HCT116 (cell line): ENCODE data around the gene PLCG2. TPM values are rescaled to one million over a fixed set of nuclear protein-coding genes. Genes with fewer than 3 reads are reported as not detected.
A peak's percentile ranks its signal among the peaks of the same experiment; 100 is the strongest.

Experiments
- ATAC-seq: fragments of 200-7000 bp; cut with Tn5 transposase; 2 replicates; pipeline ENCODE4 v1.9.1; 2020; ENCODE audit warnings: mild to moderate bottlenecking, moderate library complexity
- BruUV-seq: library from RNA; stranded (reverse); fragments of 400-500 nt; replicated peaks from 2 replicates; lab custom pipeline; 2021; lab: Mats Ljungman, UMichigan
- CTCF ChIA-PET: fragments of 300-600 bp; sonication (Branson Sonifier 250); formaldehyde crosslinking; loops from one replicate; lab custom pipeline; 2021; ENCODE audit warnings: antibody characterized with exemption; lab: Charles Lee
- POLR2A ChIA-PET: fragments of 300-600, 350-600 bp; sonication (Branson Sonifier 250); formaldehyde crosslinking; loops from one replicate; lab custom pipeline; 2021; ENCODE audit warnings: antibody characterized with exemption; lab: Charles Lee
- RAD21 ChIA-PET, 2 experiments: fragments of 300-600 bp; sonication (Branson Sonifier 250); formaldehyde crosslinking; loops; one replicate each; lab custom pipeline; 2023; ENCODE audit warnings: low total read pairs in 2 of 2; ENCODE audit not compliant: uncharacterized antibody in 2 of 2, unreplicated experiment in 2 of 2, low non-redundant PET in 1 of 2; lab: Charles Lee
- DNase-seq: peaks from one replicate; pipeline ENCODE4 v3.0.0-alpha.2; 2010; ENCODE audit warnings: low read depth, low spot score
- H2AFZ ChIP-seq: fragments of 200-600 bp; shearing (Covaris generic), sonication (generic); 2 replicates; pipeline ENCODE4 v1.6.1; 2017; ENCODE audit warnings: low read depth, mixed run types, mixed read lengths, antibody characterized with exemption, low read length; ENCODE audit not compliant: poor library complexity, severe bottlenecking
- H3K27ac ChIP-seq: 2 replicates; pipeline ENCODE4 v1.5.1; 2012; ENCODE audit warnings: low read depth, low read length
- H3K27me3 ChIP-seq: fragments of 200-600 bp; sonication (generic); 2 replicates; pipeline ENCODE4 v1.6.1; 2016; ENCODE audit warnings: mixed run types, low read length, mixed read lengths; ENCODE audit not compliant: insufficient read depth
- H3K36me3 ChIP-seq, 2 experiments: fragments of 200-500 bp in 1 of 2; fragments of 200-600 bp in 1 of 2; sonication (Bioruptor generic) in 1 of 2; sonication (generic) in 1 of 2; 2 replicates each; pipeline versions ENCODE4 v1.5.1 to v1.6.1; 2014 to 2016; ENCODE audit warnings: low read length in 2 of 2, inconsistent platforms in 1 of 2, mixed read lengths in 1 of 2, mixed run types in 1 of 2; ENCODE audit not compliant: insufficient read depth in 2 of 2, control insufficient read depth in 1 of 2
- H3K4me1 ChIP-seq, 2 experiments: fragments of 200-600 bp in 1 of 2; sonication (generic) in 1 of 2; 2 replicates each; pipeline versions ENCODE4 v1.5.1 to v1.6.1; 2012 to 2017; ENCODE audit warnings: low read length in 2 of 2, inconsistent platforms in 1 of 2, mild to moderate bottlenecking in 1 of 2, mixed read lengths in 1 of 2, mixed run types in 1 of 2, moderate library complexity in 1 of 2; ENCODE audit not compliant: insufficient read depth in 2 of 2, control insufficient read depth in 1 of 2
- H3K4me2 ChIP-seq: fragments of 200-600 bp; sonication (generic); 2 replicates; pipeline ENCODE4 v1.6.1; 2017; ENCODE audit warnings: mixed run types, low read length, mixed read lengths
- H3K4me3 ChIP-seq, 2 experiments: fragments of 200-600 bp in 1 of 2; sonication (generic) in 1 of 2; replicated peaks in 1 of 2; 2 replicates each; pipeline ENCODE4 v1.5.1; 2011 to 2016; ENCODE audit warnings: low read length in 2 of 2, control low read depth in 1 of 2, low read depth in 1 of 2, mild to moderate bottlenecking in 1 of 2, mixed read lengths in 1 of 2, mixed run types in 1 of 2
- H3K79me2 ChIP-seq: fragments of 200-600 bp; sonication (generic); 2 replicates; pipeline ENCODE4 v1.6.1; 2017; ENCODE audit warnings: mild to moderate bottlenecking, mixed run types, low read length, moderate library complexity, mixed read lengths; ENCODE audit not compliant: insufficient read depth
- H3K9ac ChIP-seq: fragments of 200-600 bp; sonication (generic); 2 replicates; pipeline ENCODE4 v1.6.1; 2016; ENCODE audit warnings: low read length, mixed read lengths
- H3K9me2 ChIP-seq: fragments of 200-600 bp; sonication (generic), shearing (Covaris generic); 2 replicates; pipeline ENCODE4 v1.6.1; 2017; ENCODE audit warnings: mixed run types, mild to moderate bottlenecking, moderate library complexity; ENCODE audit not compliant: insufficient read depth
- H3K9me3 ChIP-seq, 2 experiments: fragments of 200-500 bp in 1 of 2; fragments of 200-600 bp in 1 of 2; sonication (Bioruptor generic) in 1 of 2; sonication (generic) in 1 of 2; 2 replicates each; pipeline ENCODE4 v1.6.1; 2014 to 2017; ENCODE audit warnings: low read length in 2 of 2, mixed read lengths in 2 of 2, inconsistent platforms in 1 of 2, low read depth in 1 of 2, mild to moderate bottlenecking in 1 of 2, mixed run types in 1 of 2, moderate library complexity in 1 of 2; ENCODE audit not compliant: control insufficient read depth in 1 of 2, insufficient read depth in 1 of 2
- H4K20me1 ChIP-seq: fragments of 200-600 bp; sonication (generic), shearing (Covaris generic); 2 replicates; pipeline ENCODE4 v1.6.1; 2017; ENCODE audit warnings: mixed run types, mild to moderate bottlenecking, moderate library complexity; ENCODE audit not compliant: insufficient read depth
- CBX3 ChIP-seq: IDR thresholded peaks from 2 replicates; pipeline ENCODE4 v1.6.1; 2012; ENCODE audit warnings: low read depth
- CEBPB ChIP-seq: IDR thresholded peaks from 2 replicates; pipeline ENCODE4 v1.6.1; 2012; ENCODE audit warnings: low read depth
- FOSL1 ChIP-seq: IDR thresholded peaks from 2 replicates; pipeline ENCODE4 v1.6.1; 2012; ENCODE audit warnings: low read depth
- JUND ChIP-seq: IDR thresholded peaks from 2 replicates; pipeline ENCODE4 v1.6.1; 2012
- POLR2AphosphoS5 ChIP-seq: IDR thresholded peaks from 2 replicates; pipeline ENCODE4 v1.6.1; 2011; ENCODE audit warnings: mild to moderate bottlenecking, low read depth, low read length, moderate library complexity
- RAD21 ChIP-seq: IDR thresholded peaks from 2 replicates; pipeline ENCODE4 v1.6.1; 2012; ENCODE audit warnings: low read depth, mild to moderate bottlenecking
- YY1 ChIP-seq: IDR thresholded peaks from 2 replicates; pipeline ENCODE4 v1.6.1; 2011; ENCODE audit warnings: low read length, low read depth, moderate library complexity, mild to moderate bottlenecking; ENCODE audit not compliant: insufficient replicate concordance; ENCODE audit errors: extremely low read depth
- ZNF274 ChIP-seq: fragments of 200-500 bp; sonication (Bioruptor generic); IDR thresholded peaks from 2 replicates; pipeline ENCODE4 v1.6.1; 2014; ENCODE audit warnings: mild to moderate bottlenecking, low read depth, low read length, inconsistent platforms
- intact Hi-C: fragments of 100-400 bp; cut with micrococcal nuclease; formaldehyde crosslinking; loops from 2 replicates; pipeline ENCODE4 v1.10.0; 2022
- total RNA-seq: library from RNA; stranded (reverse); gene quantifications from one replicate; pipeline ENCODE4 v1.2.1, GENCODE V29; 2021; ENCODE audit not compliant: unreplicated experiment
- TF ChIP-seq, protein P1 (sequence below): IDR thresholded peaks from 2 replicates; pipeline ENCODE4 v1.6.1; 2012
- TF ChIP-seq, protein P2 (sequence below), 3 experiments: fragments of 200-600 bp in 1 of 3; sonication (generic) in 1 of 3; IDR thresholded peaks in 2 of 3; conservative IDR thresholded peaks in 1 of 3; 2 replicates each; pipeline ENCODE4 v1.5.1; 2012 to 2017; ENCODE audit warnings: low read depth in 2 of 3, low read length in 2 of 3, antibody characterized with exemption in 1 of 3, borderline replicate concordance in 1 of 3, control low read depth in 1 of 3, mild to moderate bottlenecking in 1 of 3, mixed read lengths in 1 of 3, mixed run types in 1 of 3, moderate library complexity in 1 of 3; ENCODE audit not compliant: insufficient read depth in 1 of 3

The PLCG2 gene
- total RNA-seq, 1 experiment from 2014 or later, result 31.2 TPM

DNA sequence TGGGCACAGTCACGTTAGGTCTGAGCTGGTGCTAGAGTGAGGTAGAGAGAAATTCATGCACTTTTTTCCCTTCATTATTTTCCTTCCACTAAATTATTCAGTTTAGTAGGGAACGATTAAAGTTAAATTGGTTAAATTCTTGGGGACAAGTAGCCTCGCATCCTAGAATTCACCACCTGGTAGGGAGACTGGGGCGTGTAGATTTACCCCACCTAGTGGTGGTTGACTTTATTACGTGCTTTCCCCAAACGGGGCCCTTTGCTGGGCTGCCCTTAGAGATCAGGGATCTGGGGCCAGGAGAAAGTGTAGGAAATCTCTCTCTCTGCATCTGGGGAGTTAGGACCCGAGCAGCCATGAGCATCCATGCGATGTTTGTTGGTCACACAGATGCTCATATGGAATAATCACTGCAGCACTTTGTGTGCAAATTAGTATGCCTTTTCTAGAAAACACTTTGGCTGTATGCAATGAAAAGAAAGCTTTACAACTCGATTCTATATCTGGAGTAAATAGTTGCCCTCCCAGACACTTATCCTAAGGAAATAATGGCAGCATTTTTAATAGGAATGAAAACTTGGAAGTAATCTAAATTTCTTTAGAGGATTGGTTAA, 107.0 kb downstream of the PLCG2 start:
- Histone ChIP-seq H4K20me1 (no peaks in the 10 kb centered on the region), H3K36me3 (0 out of 4 replicates have a peak, but pooled peaks cover 0 to under 1% of the 10 kb centered on the region in 2 experiments), H3K4me2 (no peak overlapping the region), H3K4me1 (no peaks in the 10 kb centered on the region), H3K27me3 (no peaks in the 10 kb centered on the region), H3K79me2 (no peaks in the 10 kb centered on the region)
- POLR2A ChIA-PET, result no interaction called here
- intact Hi-C loops, result loop anchor here (5.0 kb wide), 1 partner anchor 519 kb away; no protein-coding TSS in a partner anchor
- BruUV-seq, result no TSS peak
- TF ChIP-seq RAD21 (peak; percentile 68), JUND (no peak), YY1 (peak; percentile 21), ZNF274 (no peak), CBX3 (no peak), CEBPB (no peak), POLR2AphosphoS5 (no peak), FOSL1 (no peak)
- TF ChIP-seq, protein P1, sequence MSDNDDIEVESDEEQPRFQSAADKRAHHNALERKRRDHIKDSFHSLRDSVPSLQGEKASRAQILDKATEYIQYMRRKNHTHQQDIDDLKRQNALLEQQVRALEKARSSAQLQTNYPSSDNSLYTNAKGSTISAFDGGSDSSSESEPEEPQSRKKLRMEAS, result no peak
- TF ChIP-seq, protein P2, sequence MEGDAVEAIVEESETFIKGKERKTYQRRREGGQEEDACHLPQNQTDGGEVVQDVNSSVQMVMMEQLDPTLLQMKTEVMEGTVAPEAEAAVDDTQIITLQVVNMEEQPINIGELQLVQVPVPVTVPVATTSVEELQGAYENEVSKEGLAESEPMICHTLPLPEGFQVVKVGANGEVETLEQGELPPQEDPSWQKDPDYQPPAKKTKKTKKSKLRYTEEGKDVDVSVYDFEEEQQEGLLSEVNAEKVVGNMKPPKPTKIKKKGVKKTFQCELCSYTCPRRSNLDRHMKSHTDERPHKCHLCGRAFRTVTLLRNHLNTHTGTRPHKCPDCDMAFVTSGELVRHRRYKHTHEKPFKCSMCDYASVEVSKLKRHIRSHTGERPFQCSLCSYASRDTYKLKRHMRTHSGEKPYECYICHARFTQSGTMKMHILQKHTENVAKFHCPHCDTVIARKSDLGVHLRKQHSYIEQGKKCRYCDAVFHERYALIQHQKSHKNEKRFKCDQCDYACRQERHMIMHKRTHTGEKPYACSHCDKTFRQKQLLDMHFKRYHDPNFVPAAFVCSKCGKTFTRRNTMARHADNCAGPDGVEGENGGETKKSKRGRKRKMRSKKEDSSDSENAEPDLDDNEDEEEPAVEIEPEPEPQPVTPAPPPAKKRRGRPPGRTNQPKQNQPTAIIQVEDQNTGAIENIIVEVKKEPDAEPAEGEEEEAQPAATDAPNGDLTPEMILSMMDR (IDR thresholded peaks at IDR 0.05 in 2 of 3, conservative IDR thresholded peaks at IDR 0.05 in 1 of 3; ENCODE audit: borderline replicate concordance in 1 of 3, insufficient read depth in 1 of 3, low read depth in 2 of 3, low read length in 2 of 3), result peak; percentile 67 to 89 (median 87); a peak in 5 of 6 replicates
- TF ChIP-seq, all 23 proteins: peak for 3
- no peak overlapping the region for H3K4me3 ChIP-seq
- H3K9ac ChIP-seq, result no peak overlapping the region
- no peaks in the 10 kb centered on the region for H3K9me2 ChIP-seq
- RAD21 ChIA-PET, result interaction anchor here in 1 of 2 experiments (0.6 kb wide), 1 partner anchor 446 kb away, joined by 3 read pairs; no protein-coding TSS in a partner anchor
- DNase-seq, result peak; percentile 40
- peak; percentile 89 for ATAC-seq
- no peaks in the 10 kb centered on the region for H3K9me3 ChIP-seq
- CTCF ChIA-PET, result interaction anchor here (0.6 to 4.4 kb wide), 5 partner anchors 11 to 527 kb away, joined by 3 to 39 read pairs (median 4); no protein-coding TSS in a partner anchor
- H3K27ac ChIP-seq, result no peak overlapping the region
- no peak overlapping the region for H2AFZ ChIP-seq
